Measurements from ENCODE around the gene SLC2A11.
"Not testable (repeated sequence)": the region's sequence is repeated elsewhere in the genome, so short reads cannot be mapped to it uniquely, and the experiment has no call there.

DNA sequence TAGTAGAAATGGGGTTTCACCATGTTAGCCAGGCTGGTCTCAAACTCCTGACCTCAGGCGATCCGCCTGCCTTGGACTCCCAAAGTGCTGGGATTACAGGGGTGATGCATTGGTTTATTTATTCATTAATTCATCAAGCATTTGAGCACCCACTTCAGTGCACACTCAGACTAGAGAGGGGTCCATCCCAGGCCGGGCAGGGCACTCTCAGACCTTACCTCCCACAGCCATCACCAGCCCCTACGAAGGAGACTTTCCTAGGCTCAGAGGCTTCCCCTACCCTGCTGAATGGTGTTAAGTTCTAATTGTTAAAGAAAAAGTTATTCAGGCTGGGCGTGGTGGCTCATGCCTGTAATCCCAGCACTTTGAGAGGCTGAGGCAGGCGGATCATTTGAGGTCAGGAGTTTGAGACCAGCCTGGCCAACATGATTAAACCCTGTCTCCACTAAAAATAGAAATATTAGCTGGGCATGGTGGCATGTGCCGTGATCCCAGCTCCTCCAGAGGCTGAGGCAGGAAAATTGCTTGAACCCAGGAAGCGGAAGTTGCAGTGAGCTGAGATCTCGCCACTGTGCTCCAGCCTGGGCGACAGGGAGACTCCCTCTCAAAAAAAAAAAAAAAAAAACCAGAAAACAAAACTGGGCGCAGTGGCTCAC lies 7.0 kb downstream of the SLC2A11 start:
- not testable (repeated sequence) for TF ChIP-seq POLR2A, POLR2AphosphoS5 (IDR thresholded peaks at IDR 0.05; ENCODE audit: low read depth, low read length)

Measured in GM12892 (cell line).